ENCODE results near the gene ADAMTS12. TPM values are rescaled to one million over a fixed set of nuclear protein-coding genes. Genes with fewer than 3 reads are reported as not detected.

The ADAMTS12 gene
- total RNA-seq, 1 experiment from 2014 or later, result not detected

GRCh38 chr5:33474931-33475499 lies 416.8 kb downstream of the ADAMTS12 start:
- CTCF ChIA-PET, result no interaction called here
- Mint-ChIP-seq H3K9me3 (ENCODE audit: unreplicated experiment) (no peaks in the 10 kb centered on the region), H3K4me1 (ENCODE audit: low read depth, unreplicated experiment) (no peaks in the 10 kb centered on the region), H3K36me3 (ENCODE audit: insufficient read depth, unreplicated experiment) (peaks cover 71% of the 10 kb centered on the region), H3K27ac (ENCODE audit: unreplicated experiment) (no peak overlapping the region), H3K27me3 (ENCODE audit: insufficient read depth, unreplicated experiment) (no peaks in the 10 kb centered on the region), H3K4me3 (ENCODE audit: unreplicated experiment) (no peak overlapping the region)
- POLR2A ChIA-PET, result no interaction called here
- no peak for DNase-seq
- no TSS peak for BruUV-seq (replicated peaks)
- intact Hi-C loops (cut with micrococcal nuclease; ENCODE audit: unreplicated experiment), result no loop called here
- Histone ChIP-seq H3K36me3 (ENCODE audit: control insufficient read depth, insufficient read depth, low read length) (no peaks in the 10 kb centered on the region; the same call in 1 of the 2 replicates), H3K4me3 (ENCODE audit: low read depth, low read length) (no peak overlapping the region), H3K4me1 (no peaks in the 10 kb centered on the region), H3K9me3 (peaks cover 6% of the 10 kb centered on the region; the same call in 1 of the 2 replicates), H3K27me3 (replicated peaks; ENCODE audit: control insufficient read depth, insufficient read depth, low read length) (no peaks in the 10 kb centered on the region)
- TF ChIP-seq, protein P1, sequence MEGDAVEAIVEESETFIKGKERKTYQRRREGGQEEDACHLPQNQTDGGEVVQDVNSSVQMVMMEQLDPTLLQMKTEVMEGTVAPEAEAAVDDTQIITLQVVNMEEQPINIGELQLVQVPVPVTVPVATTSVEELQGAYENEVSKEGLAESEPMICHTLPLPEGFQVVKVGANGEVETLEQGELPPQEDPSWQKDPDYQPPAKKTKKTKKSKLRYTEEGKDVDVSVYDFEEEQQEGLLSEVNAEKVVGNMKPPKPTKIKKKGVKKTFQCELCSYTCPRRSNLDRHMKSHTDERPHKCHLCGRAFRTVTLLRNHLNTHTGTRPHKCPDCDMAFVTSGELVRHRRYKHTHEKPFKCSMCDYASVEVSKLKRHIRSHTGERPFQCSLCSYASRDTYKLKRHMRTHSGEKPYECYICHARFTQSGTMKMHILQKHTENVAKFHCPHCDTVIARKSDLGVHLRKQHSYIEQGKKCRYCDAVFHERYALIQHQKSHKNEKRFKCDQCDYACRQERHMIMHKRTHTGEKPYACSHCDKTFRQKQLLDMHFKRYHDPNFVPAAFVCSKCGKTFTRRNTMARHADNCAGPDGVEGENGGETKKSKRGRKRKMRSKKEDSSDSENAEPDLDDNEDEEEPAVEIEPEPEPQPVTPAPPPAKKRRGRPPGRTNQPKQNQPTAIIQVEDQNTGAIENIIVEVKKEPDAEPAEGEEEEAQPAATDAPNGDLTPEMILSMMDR (IDR thresholded peaks at IDR 0.05; ENCODE audit: insufficient read depth in 1 of 2, low read depth in 1 of 2, low read length in 1 of 2, severe bottlenecking in 1 of 2, unreplicated experiment in 1 of 2), result no peak

DNA sequence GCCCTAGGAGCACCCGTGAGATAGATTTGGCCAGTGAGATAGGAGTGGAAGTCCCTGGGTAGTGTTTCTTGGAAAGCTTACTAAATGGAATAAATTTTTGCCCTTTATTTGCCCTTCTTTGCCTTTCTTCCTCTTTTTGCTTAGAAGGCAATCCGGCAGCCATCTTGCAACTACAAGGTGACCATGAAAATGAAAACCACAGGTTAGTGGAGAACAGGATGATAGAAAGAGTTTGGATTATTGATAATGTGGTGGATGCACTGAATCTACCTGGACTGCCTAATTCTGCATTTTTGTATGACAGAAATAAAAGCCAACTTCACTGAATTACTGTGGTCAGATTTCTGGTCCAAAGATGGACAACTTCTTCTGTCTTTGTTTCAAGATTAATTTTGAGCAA lies 417.8 kb downstream of the ADAMTS12 start:
- Mint-ChIP-seq H3K4me1 (ENCODE audit: low read depth, unreplicated experiment) (no peaks in the 10 kb centered on the region), H3K27me3 (ENCODE audit: insufficient read depth, unreplicated experiment) (no peaks in the 10 kb centered on the region)
- CTCF ChIA-PET, result no interaction called here

More for the DNA sequence above, 417.8 kb downstream of the ADAMTS12 start:
- H3K27me3 ChIP-seq (replicated peaks; ENCODE audit: control insufficient read depth, insufficient read depth, low read length), result no peaks in the 10 kb centered on the region
- peaks cover 6% of the 10 kb centered on the region; the same call in 1 of the 2 replicates for H3K9me3 ChIP-seq
- TF ChIP-seq, protein P1 (IDR thresholded peaks at IDR 0.05; ENCODE audit: insufficient read depth in 1 of 2, low read depth in 1 of 2, low read length in 1 of 2, severe bottlenecking in 1 of 2, unreplicated experiment in 1 of 2), result no peak
- no peak overlapping the region for H3K4me3 ChIP-seq (ENCODE audit: low read depth, low read length)
- Mint-ChIP-seq H3K9me3 (ENCODE audit: unreplicated experiment) (no peaks in the 10 kb centered on the region), H3K4me3 (ENCODE audit: unreplicated experiment) (no peak overlapping the region), H3K36me3 (ENCODE audit: insufficient read depth, unreplicated experiment) (peaks cover 81% of the 10 kb centered on the region), H3K27ac (ENCODE audit: unreplicated experiment) (no peak overlapping the region)
- intact Hi-C loops (cut with micrococcal nuclease; ENCODE audit: unreplicated experiment), result no loop called here
- H3K4me1 ChIP-seq, result no peaks in the 10 kb centered on the region
- no TSS peak for BruUV-seq (replicated peaks)
- H3K36me3 ChIP-seq (ENCODE audit: control insufficient read depth, insufficient read depth, low read length), result peaks cover 1% of the 10 kb centered on the region; the same call in 1 of the 2 replicates
- no peak for DNase-seq
- POLR2A ChIA-PET, result no interaction called here

Other genes with a start within 250 kb of the ADAMTS12 start
- not detected in 2 replicates for gene RXFP3, start 44.4 kb upstream of the ADAMTS12 start, total RNA-seq (2022)
- 0.91 and 1.1 TPM in 2 replicates for gene SLC45A2, start 92.7 kb upstream of the ADAMTS12 start, total RNA-seq (2022)
- 196 and 204 TPM in 2 replicates for gene AMACR, start 116.1 kb upstream of the ADAMTS12 start, total RNA-seq (2022)
- gene C1QTNF3, start 151.2 kb upstream of the ADAMTS12 start, total RNA-seq (2022), result 2.5 and 4.4 TPM in 2 replicates